Measurements from ENCODE around the gene TPI1. TPM values are rescaled to one million over a fixed set of nuclear protein-coding genes. Genes with fewer than 3 reads are reported as not detected.
A peak's percentile ranks its signal among the peaks of the same experiment; 100 is the strongest.

The TPI1 gene
- total RNA-seq, 2 experiments from 2014 or later: 608 to 801 TPM

- no peak overlapping the region for H3K27ac ChIP-seq (ENCODE audit: low read depth, low read length, poor library complexity, severe bottlenecking)
- no peak for DNase-seq (ENCODE audit: low spot score)
- POLR2A ChIA-PET: interaction anchor here (0.6 to 6.0 kb wide), 8 partner anchors 13 to 307 kb away, joined by 3 to 101 read pairs (median 4); partner anchors contain the start of genes COPS7A, GNB3, MLF2 and TPI1
- no peak overlapping the region for H2AFZ ChIP-seq (ENCODE audit: low read length)
- peak overlapping the region; percentile 93 for H3K4me3 ChIP-seq (ENCODE audit: low read depth, low read length, poor library complexity, severe bottlenecking)
- BruUV-seq (replicated peaks): no TSS peak
- CTCF ChIA-PET (ENCODE audit: unreplicated experiment): interaction anchor here (1.6 kb wide), 1 partner anchor 14 kb away, joined by 6 read pairs; the partner anchor contains the start of gene TPI1
- no peaks in the 10 kb centered on the region for H3K9me2 ChIP-seq (ENCODE audit: insufficient read depth, low read length)
- intact Hi-C loops (cut with micrococcal nuclease; ENCODE audit: unreplicated experiment): loop anchor here (5.0 kb wide), 1 partner anchor 119 kb away; the partner anchor contains the start of genes EMG1 and PHB2
- peaks cover 67% of the 10 kb centered on the region for H3K36me3 ChIP-seq (ENCODE audit: insufficient read depth, low read length)
- H3K9me3 ChIP-seq (ENCODE audit: low read length): no peaks in the 10 kb centered on the region
- peaks cover 31% of the 10 kb centered on the region for H3K4me1 ChIP-seq (ENCODE audit: insufficient read depth, low read length, poor library complexity, severe bottlenecking)
- peaks cover 47% of the 10 kb centered on the region for H3K79me2 ChIP-seq (ENCODE audit: insufficient read depth, low read depth, low read length)
- no peak for TF ChIP-seq EZH2phosphoT487 (IDR thresholded peaks at IDR 0.05; ENCODE audit: borderline replicate concordance, low read depth, low read length)
- TF ChIP-seq CTCF (conservative IDR thresholded peaks at IDR 0.05; ENCODE audit: low read length): no peak
- H4K20me1 ChIP-seq (ENCODE audit: insufficient read depth, low read length): peaks cover 6% of the 10 kb centered on the region
- H3K4me2 ChIP-seq (ENCODE audit: low read length): peak overlapping the region; percentile 99
Observed at GRCh38 chr12:6853626-6854025, 13.7 kb upstream of the TPI1 start.

- CTCF ChIA-PET (ENCODE audit: unreplicated experiment): no interaction called here
- Histone ChIP-seq H3K27ac (ENCODE audit: low read depth, low read length, poor library complexity, severe bottlenecking) (no peak overlapping the region), H3K79me2 (ENCODE audit: insufficient read depth, low read depth, low read length) (peaks cover 45% of the 10 kb centered on the region), H3K4me3 (ENCODE audit: low read depth, low read length, poor library complexity, severe bottlenecking) (no peak overlapping the region), H2AFZ (ENCODE audit: low read length) (no peak overlapping the region), H3K36me3 (ENCODE audit: insufficient read depth, low read length) (peaks cover 67% of the 10 kb centered on the region), H3K4me2 (ENCODE audit: low read length) (peak overlapping the region; percentile 99), H4K20me1 (ENCODE audit: insufficient read depth, low read length) (peaks cover 6% of the 10 kb centered on the region), H3K4me1 (ENCODE audit: insufficient read depth, low read length, poor library complexity, severe bottlenecking) (peaks cover 26% of the 10 kb centered on the region), H3K9me2 (ENCODE audit: insufficient read depth, low read length) (no peaks in the 10 kb centered on the region), H3K9me3 (ENCODE audit: low read length) (no peaks in the 10 kb centered on the region)
- DNase-seq (ENCODE audit: low spot score): no peak
- no peak for TF ChIP-seq EZH2phosphoT487 (IDR thresholded peaks at IDR 0.05; ENCODE audit: borderline replicate concordance, low read depth, low read length)
- POLR2A ChIA-PET: interaction anchor here (0.6 to 6.0 kb wide), 3 partner anchors 13 to 130 kb away, joined by 4 to 101 read pairs (median 60); partner anchors contain the start of genes COPS7A, GNB3 and TPI1
- intact Hi-C loops (cut with micrococcal nuclease; ENCODE audit: unreplicated experiment): loop anchor here (5.0 kb wide), 1 partner anchor 118 kb away; the partner anchor contains the start of genes EMG1 and PHB2
- no TSS peak for BruUV-seq (replicated peaks)
Observed at GRCh38 chr12:6854036-6854435, 13.3 kb upstream of the TPI1 start.

GRCh38 chr12:6855322-6855721, 12.0 kb upstream of the TPI1 start:
- H3K4me1 ChIP-seq (ENCODE audit: insufficient read depth, low read length, poor library complexity, severe bottlenecking): peaks cover 14% of the 10 kb centered on the region
- intact Hi-C loops (cut with micrococcal nuclease; ENCODE audit: unreplicated experiment): no loop called here
- peaks cover 6% of the 10 kb centered on the region for H4K20me1 ChIP-seq (ENCODE audit: insufficient read depth, low read length)
- H3K4me2 ChIP-seq (ENCODE audit: low read length): no peak overlapping the region
- H3K9me3 ChIP-seq (ENCODE audit: low read length): no peaks in the 10 kb centered on the region
- TF ChIP-seq EZH2phosphoT487 (IDR thresholded peaks at IDR 0.05; ENCODE audit: borderline replicate concordance, low read depth, low read length) (no peak), CTCF (conservative IDR thresholded peaks at IDR 0.05; ENCODE audit: low read length) (no peak)
- H3K79me2 ChIP-seq (ENCODE audit: insufficient read depth, low read depth, low read length): peaks cover 32% of the 10 kb centered on the region
- H3K4me3 ChIP-seq (ENCODE audit: low read depth, low read length, poor library complexity, severe bottlenecking): no peak overlapping the region
- no peak overlapping the region for H3K27ac ChIP-seq (ENCODE audit: low read depth, low read length, poor library complexity, severe bottlenecking)
- ChIA-PET CTCF (ENCODE audit: unreplicated experiment) (no interaction called here), POLR2A (interaction anchor here (0.6 to 6.0 kb wide), 3 partner anchors 12 to 67 kb away, joined by 4 to 101 read pairs (median 60); partner anchors contain the start of genes GNB3 and TPI1)
- no peak overlapping the region for H2AFZ ChIP-seq (ENCODE audit: low read length)
- H3K9me2 ChIP-seq (ENCODE audit: insufficient read depth, low read length): no peaks in the 10 kb centered on the region
- BruUV-seq (replicated peaks): no TSS peak
- no peak for DNase-seq (ENCODE audit: low spot score)
- H3K36me3 ChIP-seq (ENCODE audit: insufficient read depth, low read length): peaks cover 64% of the 10 kb centered on the region
